ENCODE results near the gene NALCN.

Gene NALCN

DNA sequence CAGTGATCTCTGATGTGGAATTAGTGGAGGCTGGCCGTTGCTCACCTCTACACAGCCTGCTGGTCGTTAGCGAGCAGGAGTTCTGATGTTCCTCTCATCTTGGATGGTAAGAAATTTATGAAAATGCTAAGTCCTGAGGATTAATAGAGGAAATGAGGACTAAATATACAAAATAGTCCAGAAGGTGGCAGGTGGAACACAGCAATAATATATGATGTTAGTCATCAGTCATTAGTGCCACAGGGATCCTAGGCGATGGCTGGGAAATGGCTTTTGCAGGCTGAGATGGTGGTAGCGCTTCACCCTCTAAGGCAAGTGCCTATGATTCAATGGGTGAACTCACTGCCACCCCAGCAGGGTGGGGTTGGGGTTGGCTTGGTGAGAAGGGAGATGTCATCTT is 403.1 kb downstream of the NALCN start:
- no peak for DNase-seq

DNA sequence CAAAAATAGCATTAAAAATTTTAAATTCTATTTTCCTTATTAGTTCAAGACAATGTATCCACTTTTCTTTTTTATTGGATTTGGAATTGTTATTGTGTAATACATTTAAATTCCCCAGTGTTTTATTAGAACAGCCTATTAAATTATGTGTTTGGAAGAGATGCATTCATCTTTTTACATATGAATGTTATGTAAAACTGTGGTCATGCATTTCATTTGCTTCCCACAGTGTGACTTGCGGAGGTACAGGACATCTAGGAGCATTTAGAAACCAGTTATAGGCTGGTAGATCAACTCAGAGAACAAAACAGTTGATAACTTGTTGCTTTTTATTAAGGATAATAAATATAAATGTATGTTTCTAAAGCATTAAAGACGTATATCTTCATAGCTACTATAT is 406.2 kb downstream of the NALCN start:
- DNase-seq = no peak

DNA sequence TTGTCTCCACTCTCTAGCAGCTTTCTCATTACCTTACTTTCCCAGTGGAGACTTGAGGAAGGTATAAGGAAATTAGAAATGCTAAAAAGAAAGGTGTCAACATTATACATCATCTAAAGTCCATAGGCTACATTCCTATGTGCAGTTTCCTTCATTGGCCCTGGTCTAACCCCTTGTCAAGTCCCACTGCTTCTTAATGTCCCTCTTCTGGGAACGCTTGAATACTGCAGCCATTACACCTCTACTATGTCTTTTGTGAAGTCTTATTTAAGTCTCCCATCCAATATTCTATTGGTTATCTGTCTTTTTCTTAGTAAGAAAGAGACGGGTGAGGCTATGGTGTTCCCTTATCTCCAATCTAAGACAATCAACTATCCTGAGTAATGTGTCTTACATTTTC is 409.1 kb downstream of the NALCN start:
- no peak for DNase-seq
